MCF 10A (cell line): ENCODE data around the gene DCAF15. TPM values are rescaled to one million over a fixed set of nuclear protein-coding genes. Genes with fewer than 3 reads are reported as not detected.

ENCODE experiments used
- BruUV-seq: library from RNA; stranded (reverse); fragments of 400-500 nt; replicated peaks from 2 replicates; lab custom pipeline; 2021; lab: Mats Ljungman, UMichigan
- CTCF ChIA-PET: fragments of 300-600 bp; sonication (Branson Sonifier 250); formaldehyde crosslinking; extraction: SDS; loops from one replicate; lab custom pipeline; 2021; ENCODE audit warnings: antibody characterized with exemption, inconsistent platforms; lab: Yijun Ruan, JAX
- POLR2A ChIA-PET: fragments of 300-600, 350-650 bp; sonication (Branson Sonifier 250); formaldehyde crosslinking; extraction: SDS; loops from one replicate; lab custom pipeline; 2020; ENCODE audit warnings: antibody characterized with exemption, inconsistent platforms; lab: Yijun Ruan, JAX
- DNase-seq: peaks from one replicate; pipeline ENCODE4 v3.0.0-alpha.2; 2018; ENCODE audit not compliant: unreplicated experiment
- H3K27ac Mint-ChIP-seq: one replicate; pipeline ENCODE4 v1.8.0; 2022; ENCODE audit warnings: mild to moderate bottlenecking, low read depth, mixed read lengths; ENCODE audit not compliant: unreplicated experiment
- H3K27me3 Mint-ChIP-seq: one replicate; pipeline ENCODE4 v1.8.0; 2022; ENCODE audit warnings: mixed read lengths; ENCODE audit not compliant: insufficient read depth, unreplicated experiment
- H3K36me3 Mint-ChIP-seq: one replicate; pipeline ENCODE4 v1.8.0; 2022; ENCODE audit warnings: mild to moderate bottlenecking, moderate library complexity, mixed read lengths; ENCODE audit not compliant: insufficient read depth, unreplicated experiment
- H3K4me1 Mint-ChIP-seq: one replicate; pipeline ENCODE4 v1.8.0; 2022; ENCODE audit warnings: mixed read lengths; ENCODE audit not compliant: insufficient read depth, unreplicated experiment
- H3K4me3 Mint-ChIP-seq: one replicate; pipeline ENCODE4 v1.8.0; 2022; ENCODE audit warnings: mild to moderate bottlenecking, moderate library complexity, mixed read lengths; ENCODE audit not compliant: unreplicated experiment
- H3K9me3 Mint-ChIP-seq: one replicate; pipeline ENCODE4 v1.8.0; 2022; ENCODE audit warnings: mixed read lengths; ENCODE audit not compliant: unreplicated experiment
- CTCF ChIP-seq: fragments of 200-600 bp; IDR thresholded peaks from one replicate; pipeline ENCODE4 v1.8.0; 2022; ENCODE audit warnings: antibody characterized with exemption, mild to moderate bottlenecking; ENCODE audit not compliant: unreplicated experiment
- intact Hi-C: fragments of 100-400 bp; cut with micrococcal nuclease; formaldehyde crosslinking; loops from 2 replicates; pipeline ENCODE4 v1.14.1; 2022
- total RNA-seq: library from RNA; stranded (reverse); gene quantifications from 2 replicates; pipeline ENCODE4 v1.2.3, GENCODE V29; 2022

Gene DCAF15
- total RNA-seq, 1 experiment from 2014 or later = 19.3 TPM

- ChIA-PET POLR2A (interaction anchor here (0.7 to 2.6 kb wide), 12 partner anchors 15 to 348 kb away, joined by 3 to 14 read pairs (median 4); partner anchors contain the start of genes DCAF15 and IL27RA), CTCF (interaction anchor here (0.6 to 2.1 kb wide), 3 partner anchors 64 to 103 kb away, joined by 3 to 6 read pairs (median 3); partner anchors contain the start of gene MISP3)
- Mint-ChIP-seq H3K9me3 (no peaks in the 10 kb centered on the region), H3K4me1 (peaks cover 4% of the 10 kb centered on the region), H3K27me3 (no peaks in the 10 kb centered on the region), H3K27ac (peak within 1 kb of the TSS; percentile 100), H3K36me3 (peaks cover 19% of the 10 kb centered on the region), H3K4me3 (peak within 1 kb of the TSS; percentile 90)
- no TSS peak for BruUV-seq
- DNase-seq = peak; percentile 100
- intact Hi-C loops = loop anchor here (2.0 kb wide), 1 partner anchor 75 kb away; no protein-coding TSS in a partner anchor
- TF ChIP-seq CTCF = no peak
These were observed 53.9 kb downstream of the DCAF15 start, which contains the start of gene RFX1 for GRCh38 chr19:14006085-14006765. Gene RFX1 (minus strand): TSS chr19:14006320. CDS start chr19:13993843, 12,477 bp downstream.

DNA sequence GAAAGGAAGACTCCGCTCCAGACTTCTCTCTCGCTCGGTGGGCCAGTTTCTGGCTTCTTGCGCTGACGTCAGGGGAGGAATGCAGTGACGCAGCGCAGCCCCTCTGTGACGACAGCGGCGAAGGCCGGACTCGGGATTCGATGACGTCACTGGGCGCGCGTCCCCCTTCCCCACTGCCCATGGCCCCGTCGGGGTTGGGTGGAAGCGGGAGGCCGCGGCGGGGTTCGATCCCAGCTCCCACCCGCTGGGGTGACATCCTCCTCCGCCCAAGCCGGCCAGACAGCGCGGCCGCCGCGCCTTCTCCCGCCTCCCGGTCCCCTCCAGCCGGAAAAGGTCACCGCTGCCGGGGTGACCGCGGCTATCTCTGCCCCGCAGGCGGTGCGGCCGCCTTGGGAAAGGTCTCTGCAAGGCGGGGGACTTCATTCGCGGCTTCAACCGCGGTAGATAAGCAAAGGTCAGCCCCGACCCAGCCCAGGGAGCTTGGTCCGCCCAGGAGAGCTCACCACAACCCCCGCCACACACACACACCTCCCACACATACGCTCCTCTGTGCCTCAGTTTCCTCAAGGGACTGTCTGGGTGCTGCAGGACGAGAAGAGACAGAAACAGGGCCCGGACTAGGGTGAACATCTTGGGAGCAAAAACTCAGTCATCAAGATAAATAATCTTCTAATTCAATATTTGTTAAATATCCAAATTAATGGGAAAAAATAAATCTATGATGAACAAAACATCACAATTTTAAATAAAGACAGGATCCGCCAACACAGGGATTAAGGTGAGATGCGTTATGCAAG is 54.7 kb downstream of the DCAF15 start:
- peaks cover 4% of the 10 kb centered on the region for H3K4me1 Mint-ChIP-seq
- BruUV-seq = TSS peak; percentile 76
- H3K4me3 Mint-ChIP-seq = peak overlapping the region; percentile 90
- no peaks in the 10 kb centered on the region for H3K9me3 Mint-ChIP-seq
- peak overlapping the region; percentile 100 for H3K27ac Mint-ChIP-seq
- no peak for TF ChIP-seq CTCF
- CTCF ChIA-PET = interaction anchor here (0.7 to 2.1 kb wide), 4 partner anchors 41 to 235 kb away, joined by 3 to 6 read pairs (median 3); partner anchors contain the start of gene MISP3
- POLR2A ChIA-PET = interaction anchor here (0.7 to 2.6 kb wide), 16 partner anchors 17 to 1163 kb away, joined by 3 to 14 read pairs (median 4); partner anchors contain the start of genes DCAF15 and IL27RA
- intact Hi-C loops = loop anchor here (2.0 kb wide), 1 partner anchor 74 kb away; no protein-coding TSS in a partner anchor
- H3K27me3 Mint-ChIP-seq = no peaks in the 10 kb centered on the region
- no peak for DNase-seq
- H3K36me3 Mint-ChIP-seq = peaks cover 18% of the 10 kb centered on the region

Other genes starting within 250 kb of the DCAF15 start
- 24.8 and 27.0 TPM in 2 replicates for gene MRI1, start 188.0 kb upstream of the DCAF15 start, total RNA-seq
- gene C19orf53, start 178.1 kb upstream of the DCAF15 start, total RNA-seq = 89.0 and 101 TPM in 2 replicates
- gene ZSWIM4, start 157.1 kb upstream of the DCAF15 start, total RNA-seq = 9.2 and 9.4 TPM in 2 replicates
- gene NANOS3, start 75.4 kb upstream of the DCAF15 start, total RNA-seq = not detected in 2 replicates
- gene BRME1, start 46.4 kb upstream of the DCAF15 start, total RNA-seq = 0.75 and 1.8 TPM in 2 replicates
- 36.7 and 37.1 TPM in 2 replicates for gene CC2D1A, start 46.3 kb upstream of the DCAF15 start, total RNA-seq
- gene PODNL1, start 14.1 kb upstream of the DCAF15 start, total RNA-seq = 0.25 and 0.51 TPM in 2 replicates
- 16.8 and 17.7 TPM in 2 replicates for gene RFX1, start 53.8 kb downstream of the DCAF15 start, total RNA-seq
- not detected in 2 replicates for gene RLN3, start 75.6 kb downstream of the DCAF15 start, total RNA-seq
- 1.7 and 2.7 TPM in 2 replicates for gene IL27RA, start 79.3 kb downstream of the DCAF15 start, total RNA-seq
- not detected in 2 replicates for gene PALM3, start 109.6 kb downstream of the DCAF15 start, total RNA-seq
- gene MISP3, start 120.3 kb downstream of the DCAF15 start, total RNA-seq = 0.32 and 0.54 TPM in 2 replicates
- not detected in 2 replicates for gene C19orf67, start 133.3 kb downstream of the DCAF15 start, total RNA-seq
- gene SAMD1, start 138.2 kb downstream of the DCAF15 start, total RNA-seq = 12.9 and 19.8 TPM in 2 replicates
- 44.7 and 49.8 TPM in 2 replicates for gene PRKACA, start 165.3 kb downstream of the DCAF15 start, total RNA-seq
- 6.5 and 7.0 TPM in 2 replicates for gene ASF1B, start 184.1 kb downstream of the DCAF15 start, total RNA-seq